Lower leg skin (tissue), 4 donors: ENCODE results near the gene ACTR3. TPM values are rescaled to one million over a fixed set of nuclear protein-coding genes. Genes with fewer than 3 reads are reported as not detected.

ENCODE experiments used
- DNase-seq, 2 donors: peaks; one replicate each; pipeline ENCODE4 v3.0.0-alpha.2; 2019; ENCODE audit warnings: low spot score in 2 of 2
- H3K4me3 ChIP-seq: fragments of 200-600 bp; sonication (generic); 2 replicates; pipeline ENCODE4 v1.5.1; 2017; ENCODE audit warnings: mild to moderate bottlenecking, low read depth; ENCODE audit not compliant: poor library complexity, severe bottlenecking
- POLR2A ChIP-seq, 2 donors: fragments of 450-650 bp; IDR thresholded peaks; one replicate each; pipeline ENCODE4 v1.6.1; 2016 to 2017; ENCODE audit warnings: antibody characterized with exemption in 2 of 2, mild to moderate bottlenecking in 1 of 2, moderate library complexity in 1 of 2
- WGBS, 2 donors: methylation state at CpG; one replicate each; pipeline ENCODE4 v1.1.5; 2018; 5-methylcytosine and 5-hydroxymethylcytosine counted together
- intact Hi-C: fragments of 100-400 bp; cut with DNase I; formaldehyde crosslinking; loops from one replicate; pipeline ENCODE4 v1.15.0; 2023; ENCODE audit warnings: low total_unique reads
- total RNA-seq, 4 donors: library from RNA; depleted of rRNA; stranded (reverse); fragments of >200 nt; gene quantifications; one replicate each; pipeline ENCODE4 v1.1.0, GENCODE V29; 2016
- TF ChIP-seq, protein P1 (sequence below), 3 donors: fragments of 450-650 bp; IDR thresholded peaks; one replicate each; pipeline ENCODE4 v1.5.1; 2016; ENCODE audit warnings: antibody characterized with exemption in 3 of 3, mild to moderate bottlenecking in 3 of 3, moderate library complexity in 2 of 3

The ACTR3 gene
- total RNA-seq, 4 donors from 2014 or later = 92.5 to 154 (median 115) TPM

GRCh38 chr2:113877711-113878598, 11.9 kb upstream of the ACTR3 start:
- no peak for DNase-seq
- 9 to 15% methylated on average over 4 of the region's 4 CpGs for WGBS, 2 donors
- no peak overlapping the region for H3K4me3 ChIP-seq
- TF ChIP-seq, protein P1, sequence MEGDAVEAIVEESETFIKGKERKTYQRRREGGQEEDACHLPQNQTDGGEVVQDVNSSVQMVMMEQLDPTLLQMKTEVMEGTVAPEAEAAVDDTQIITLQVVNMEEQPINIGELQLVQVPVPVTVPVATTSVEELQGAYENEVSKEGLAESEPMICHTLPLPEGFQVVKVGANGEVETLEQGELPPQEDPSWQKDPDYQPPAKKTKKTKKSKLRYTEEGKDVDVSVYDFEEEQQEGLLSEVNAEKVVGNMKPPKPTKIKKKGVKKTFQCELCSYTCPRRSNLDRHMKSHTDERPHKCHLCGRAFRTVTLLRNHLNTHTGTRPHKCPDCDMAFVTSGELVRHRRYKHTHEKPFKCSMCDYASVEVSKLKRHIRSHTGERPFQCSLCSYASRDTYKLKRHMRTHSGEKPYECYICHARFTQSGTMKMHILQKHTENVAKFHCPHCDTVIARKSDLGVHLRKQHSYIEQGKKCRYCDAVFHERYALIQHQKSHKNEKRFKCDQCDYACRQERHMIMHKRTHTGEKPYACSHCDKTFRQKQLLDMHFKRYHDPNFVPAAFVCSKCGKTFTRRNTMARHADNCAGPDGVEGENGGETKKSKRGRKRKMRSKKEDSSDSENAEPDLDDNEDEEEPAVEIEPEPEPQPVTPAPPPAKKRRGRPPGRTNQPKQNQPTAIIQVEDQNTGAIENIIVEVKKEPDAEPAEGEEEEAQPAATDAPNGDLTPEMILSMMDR (IDR thresholded peaks at IDR 0.05) = no peak
- TF ChIP-seq POLR2A (IDR thresholded peaks at IDR 0.05) = no peak
- intact Hi-C loops = no loop called here

DNA sequence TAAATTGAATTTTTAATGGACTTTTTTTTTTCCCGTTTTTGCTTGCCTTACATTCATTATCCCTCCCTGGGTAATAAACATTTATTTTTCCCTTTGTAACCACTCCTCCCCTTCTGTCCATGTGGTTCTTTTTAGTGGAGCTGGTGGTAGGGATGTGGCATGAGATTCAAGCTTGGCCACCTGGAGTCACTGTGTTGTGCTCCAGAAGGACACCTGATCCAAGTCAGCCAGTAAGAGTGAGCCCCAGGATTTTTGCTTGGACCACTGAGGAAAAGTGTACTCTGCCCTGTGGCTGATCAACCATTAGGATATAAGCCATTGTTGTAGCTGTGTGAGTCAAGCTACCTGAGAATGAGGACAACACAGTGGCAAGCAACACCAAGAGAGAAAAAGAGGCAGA, 11.1 kb upstream of the ACTR3 start:
- DNase-seq = no peak

GRCh38 chr2:113879457-113879856, 10.4 kb upstream of the ACTR3 start:
- DNase-seq = no peak
- intact Hi-C loops = no loop called here
- H3K4me3 ChIP-seq = no peak overlapping the region
- TF ChIP-seq, protein P1 (IDR thresholded peaks at IDR 0.05) = no peak
- TF ChIP-seq POLR2A (IDR thresholded peaks at IDR 0.05) = no peak
- 46 to 59% methylated on average over 3 of the region's 3 CpGs for WGBS, 2 donors

More for the DNA sequence above, 11.1 kb upstream of the ACTR3 start:
- intact Hi-C loops = no loop called here
- TF ChIP-seq, protein P1 (IDR thresholded peaks at IDR 0.05) = no peak
- no peak for TF ChIP-seq POLR2A (IDR thresholded peaks at IDR 0.05)
- no peak overlapping the region for H3K4me3 ChIP-seq
- WGBS, 2 donors = 72 to 85% methylated on average over 1 of the region's 1 CpG

DNA sequence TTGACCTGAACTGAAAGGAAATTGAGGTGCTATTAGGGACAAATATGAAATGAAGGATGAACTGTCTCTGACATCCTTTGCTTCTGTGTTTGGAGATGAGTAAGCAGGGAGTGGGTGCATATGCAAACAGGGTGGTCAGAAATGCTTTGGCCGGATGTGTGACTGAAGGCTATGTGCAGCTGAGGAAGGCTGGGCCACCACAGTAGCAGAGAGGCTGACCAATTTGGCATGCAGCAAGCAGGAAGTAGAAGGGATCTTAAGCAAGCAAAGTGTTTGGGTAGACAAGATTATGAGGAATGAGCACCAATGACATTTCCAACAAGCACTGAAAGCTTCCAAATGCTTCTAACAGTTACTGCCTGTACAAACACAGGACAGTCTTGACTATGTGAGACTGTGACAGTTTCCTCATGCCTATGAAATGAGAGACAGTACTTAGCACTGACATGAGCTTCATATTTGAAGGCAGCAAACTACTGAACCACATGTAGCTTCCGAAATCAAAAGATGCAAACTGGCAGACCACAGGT, 3.3 kb upstream of the ACTR3 start:
- no peak overlapping the region for H3K4me3 ChIP-seq
- peak; percentile 50 to 87 for DNase-seq
- WGBS, 2 donors = 47 to 48% methylated on average over 2 of the region's 2 CpGs
- no peak for TF ChIP-seq POLR2A (IDR thresholded peaks at IDR 0.05)
- intact Hi-C loops = loop anchor here (10.0 kb wide), 1 partner anchor 132 kb away; the partner anchor contains the start of gene SLC35F5

DNA sequence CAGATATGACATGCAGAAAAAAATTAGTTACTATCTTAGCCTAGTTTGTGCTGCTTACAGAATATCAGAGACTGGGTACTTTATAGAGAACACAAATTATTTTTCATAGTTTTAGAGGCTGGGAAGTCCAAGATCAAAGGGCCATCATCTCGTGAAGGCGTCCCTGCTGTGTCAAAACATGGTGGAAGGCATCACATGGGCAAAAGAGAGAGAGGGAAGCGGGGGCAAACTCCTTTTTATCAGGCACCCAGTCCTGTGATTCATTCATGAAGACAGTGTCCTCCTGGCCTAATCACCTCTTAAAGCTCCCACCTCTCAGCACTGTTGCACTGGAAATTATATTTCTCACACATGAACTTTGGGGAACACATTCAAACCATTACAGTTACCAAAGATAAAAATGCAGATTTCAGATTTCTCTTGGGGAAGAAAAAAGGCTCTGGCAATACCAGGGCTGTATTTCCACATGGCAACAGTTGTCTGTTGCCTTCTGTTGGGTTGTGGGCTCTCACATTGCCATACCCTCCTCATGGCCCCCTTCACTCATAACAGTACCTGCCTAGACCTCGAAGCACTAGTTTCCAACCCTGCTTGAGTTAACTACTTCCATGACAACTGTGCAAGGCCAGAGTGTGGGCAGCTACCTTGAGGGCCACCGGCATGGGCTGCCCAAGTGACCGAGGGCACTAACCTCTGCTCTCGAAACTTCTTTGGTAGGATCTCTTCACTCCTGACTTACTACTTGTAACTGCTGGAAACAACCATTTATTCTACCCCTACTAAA, 2.7 kb upstream of the ACTR3 start:
- intact Hi-C loops = loop anchor here (10.0 kb wide), 1 partner anchor 132 kb away; the partner anchor contains the start of gene SLC35F5
- H3K4me3 ChIP-seq = no peak overlapping the region
- no peak for TF ChIP-seq POLR2A (IDR thresholded peaks at IDR 0.05)
- TF ChIP-seq, protein P1 (IDR thresholded peaks at IDR 0.05) = no peak
- DNase-seq = no peak
- 74 to 85% methylated on average over 7 of the region's 7 CpGs for WGBS, 2 donors
